ENCODE results near the gene ZNF385B.

Gene ZNF385B

DNA sequence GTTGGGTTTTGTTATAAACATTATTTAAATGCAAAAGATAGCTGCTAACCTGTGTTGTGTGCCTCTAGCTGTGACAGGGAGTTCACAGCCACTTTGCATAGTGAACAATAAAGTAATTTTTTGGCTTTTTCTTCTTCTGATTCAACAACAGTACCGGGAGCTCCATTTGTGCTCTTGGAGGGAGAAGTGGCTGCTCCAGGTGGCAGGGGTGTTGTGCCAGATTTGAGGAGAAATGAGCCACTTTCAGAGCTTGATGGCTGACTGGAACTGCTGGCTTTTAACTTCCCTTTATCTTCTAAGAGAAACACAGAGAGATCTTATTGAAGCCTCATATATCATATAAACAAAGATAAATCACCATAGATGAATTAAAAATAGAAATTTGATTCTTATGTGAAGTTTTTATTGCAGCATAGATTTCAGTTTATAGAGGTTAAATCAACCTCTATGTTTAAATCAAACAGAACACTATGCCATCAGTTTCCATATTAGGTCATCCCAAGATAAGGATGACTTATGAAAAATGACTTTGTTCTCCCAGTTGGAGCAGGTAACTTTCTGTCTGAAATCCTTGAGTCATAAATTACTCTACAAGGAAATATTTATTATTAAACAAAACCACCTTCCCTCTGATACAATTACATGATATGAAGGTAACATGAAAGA lies 414.8 kb downstream of the ZNF385B start:
- no peak for DNase-seq (ENCODE audit: low read depth)
- no peak overlapping the region for H3K4me3 ChIP-seq (replicated peaks; ENCODE audit: low read depth, low read length)
- TF ChIP-seq, protein P1, sequence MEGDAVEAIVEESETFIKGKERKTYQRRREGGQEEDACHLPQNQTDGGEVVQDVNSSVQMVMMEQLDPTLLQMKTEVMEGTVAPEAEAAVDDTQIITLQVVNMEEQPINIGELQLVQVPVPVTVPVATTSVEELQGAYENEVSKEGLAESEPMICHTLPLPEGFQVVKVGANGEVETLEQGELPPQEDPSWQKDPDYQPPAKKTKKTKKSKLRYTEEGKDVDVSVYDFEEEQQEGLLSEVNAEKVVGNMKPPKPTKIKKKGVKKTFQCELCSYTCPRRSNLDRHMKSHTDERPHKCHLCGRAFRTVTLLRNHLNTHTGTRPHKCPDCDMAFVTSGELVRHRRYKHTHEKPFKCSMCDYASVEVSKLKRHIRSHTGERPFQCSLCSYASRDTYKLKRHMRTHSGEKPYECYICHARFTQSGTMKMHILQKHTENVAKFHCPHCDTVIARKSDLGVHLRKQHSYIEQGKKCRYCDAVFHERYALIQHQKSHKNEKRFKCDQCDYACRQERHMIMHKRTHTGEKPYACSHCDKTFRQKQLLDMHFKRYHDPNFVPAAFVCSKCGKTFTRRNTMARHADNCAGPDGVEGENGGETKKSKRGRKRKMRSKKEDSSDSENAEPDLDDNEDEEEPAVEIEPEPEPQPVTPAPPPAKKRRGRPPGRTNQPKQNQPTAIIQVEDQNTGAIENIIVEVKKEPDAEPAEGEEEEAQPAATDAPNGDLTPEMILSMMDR (IDR thresholded peaks at IDR 0.05; ENCODE audit: low read length, missing control alignments): no peak

DNA sequence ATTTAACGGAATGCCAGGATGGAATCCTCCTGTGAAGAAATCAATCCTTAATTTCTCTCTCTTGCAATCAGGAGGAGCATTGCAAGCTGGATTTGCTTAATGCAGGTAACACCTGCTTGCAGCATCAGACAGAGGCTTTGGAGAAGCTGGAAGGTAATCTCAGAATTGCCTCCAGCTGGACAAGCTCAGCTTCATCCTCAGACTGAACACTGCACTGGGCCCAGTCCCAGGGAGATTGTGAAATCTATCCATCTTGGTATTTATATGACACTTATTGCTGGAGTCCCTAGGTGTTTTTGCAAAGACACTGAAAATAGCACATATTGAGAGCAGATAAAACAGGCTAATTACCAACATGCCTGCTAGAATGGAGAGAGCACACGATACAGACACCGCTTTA lies 417.4 kb downstream of the ZNF385B start:
- DNase-seq (ENCODE audit: low read depth): peak; percentile 48
- no peak overlapping the region for H3K4me3 ChIP-seq (replicated peaks; ENCODE audit: low read depth, low read length)
- TF ChIP-seq, protein P1 (IDR thresholded peaks at IDR 0.05; ENCODE audit: low read length, missing control alignments): no peak

DNA sequence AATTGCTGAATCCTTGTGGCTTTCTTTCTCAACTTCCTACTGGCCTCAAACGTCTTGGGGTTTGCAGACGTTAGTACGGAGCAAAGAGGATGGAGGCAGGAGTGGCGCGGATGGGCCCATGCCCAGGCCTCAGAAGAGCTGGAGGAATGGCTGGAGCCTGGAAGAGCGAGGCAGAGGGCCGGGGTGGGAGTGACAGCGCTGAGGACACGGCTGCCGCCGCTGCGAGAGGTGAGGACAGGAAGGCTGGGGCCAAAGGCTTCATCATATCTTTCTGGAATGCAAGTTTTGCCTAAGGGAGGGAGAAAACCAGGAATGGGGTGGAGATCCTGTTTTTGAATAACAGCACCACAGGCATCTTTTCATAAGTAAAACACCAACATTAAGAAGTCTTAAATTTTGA lies 418.2 kb downstream of the ZNF385B start:
- TF ChIP-seq, protein P1 (IDR thresholded peaks at IDR 0.05; ENCODE audit: low read length, missing control alignments): no peak
- no peak overlapping the region for H3K4me3 ChIP-seq (replicated peaks; ENCODE audit: low read depth, low read length)
- no peak for DNase-seq (ENCODE audit: low read depth)

DNA sequence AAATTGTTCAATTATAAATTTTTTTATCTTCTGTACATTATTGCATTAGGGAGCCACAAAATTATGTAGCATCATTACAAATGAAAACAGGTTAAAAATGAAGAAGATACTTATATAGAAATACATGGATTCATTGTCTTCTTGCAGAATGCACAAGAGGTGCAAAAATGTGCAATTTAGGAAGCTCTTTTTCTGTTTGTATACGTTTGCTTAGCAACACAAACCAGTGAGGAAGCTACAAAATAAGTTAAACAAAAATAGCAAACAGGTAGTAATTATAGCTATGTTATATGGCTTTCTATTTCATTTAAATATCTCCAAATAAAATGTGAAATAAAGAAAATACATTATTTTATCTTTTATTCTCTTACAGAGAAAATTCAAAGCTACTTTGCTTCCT lies 419.2 kb downstream of the ZNF385B start:
- no peak for DNase-seq (ENCODE audit: low read depth)
- H3K4me3 ChIP-seq (replicated peaks; ENCODE audit: low read depth, low read length): no peak overlapping the region
- TF ChIP-seq, protein P1 (IDR thresholded peaks at IDR 0.05; ENCODE audit: low read length, missing control alignments): no peak

DNA sequence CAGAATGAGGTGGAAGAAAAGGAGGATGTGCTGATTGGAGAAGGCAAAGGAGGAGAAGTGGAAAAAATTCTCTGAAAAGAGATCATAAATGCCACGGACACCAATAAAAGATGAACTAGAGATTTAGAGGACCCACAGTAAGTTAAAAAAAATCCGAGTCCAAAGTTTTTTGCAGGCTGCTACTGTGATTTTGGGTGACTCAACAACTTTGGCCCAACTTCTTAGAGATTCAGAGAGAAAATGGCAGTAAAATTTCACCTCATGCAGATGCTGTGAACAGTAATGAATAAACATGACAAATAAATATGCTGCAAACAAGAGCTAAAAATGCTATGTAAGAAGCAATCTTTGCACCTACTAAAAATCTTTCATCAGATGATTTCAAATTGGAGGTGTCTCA lies 419.9 kb downstream of the ZNF385B start:
- TF ChIP-seq, protein P1 (IDR thresholded peaks at IDR 0.05; ENCODE audit: low read length, missing control alignments): no peak
- H3K4me3 ChIP-seq (replicated peaks; ENCODE audit: low read depth, low read length): no peak overlapping the region
- no peak for DNase-seq (ENCODE audit: low read depth)

DNA sequence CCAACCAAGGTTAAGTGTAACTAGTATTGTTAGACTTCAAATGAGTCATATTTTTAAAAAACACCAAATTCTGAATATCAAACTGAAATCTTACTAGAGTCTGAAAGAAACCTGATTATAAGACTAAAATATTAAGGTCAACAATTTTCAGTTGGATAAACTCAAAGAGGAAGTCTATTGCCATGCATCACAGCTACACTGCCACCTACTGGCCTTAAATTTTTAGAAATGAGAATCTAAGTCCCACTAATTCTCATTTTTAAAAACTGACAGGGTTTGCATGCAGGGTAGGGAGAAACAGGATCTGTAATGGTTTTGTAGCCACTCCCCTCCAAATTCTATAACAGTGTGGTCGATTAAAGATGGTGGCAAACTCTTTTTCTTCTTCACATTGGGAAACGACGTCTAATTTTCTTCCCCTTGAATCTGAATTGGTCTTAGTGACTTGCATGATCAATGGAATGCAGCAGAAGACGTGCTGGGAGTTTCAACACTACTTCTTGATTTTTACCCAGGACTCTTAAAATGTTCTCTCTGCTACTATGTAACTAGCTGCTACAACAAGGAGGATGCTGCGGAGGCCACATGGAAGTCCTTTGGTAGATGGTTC lies 420.7 kb downstream of the ZNF385B start:
- DNase-seq (ENCODE audit: low read depth): peak; percentile 65

More for the DNA sequence above, 420.7 kb downstream of the ZNF385B start:
- TF ChIP-seq, protein P1 (IDR thresholded peaks at IDR 0.05; ENCODE audit: low read length, missing control alignments): peak; percentile 73
- H3K4me3 ChIP-seq (replicated peaks; ENCODE audit: low read depth, low read length): no peak overlapping the region

Measured in fibroblast of pulmonary artery (primary cell).